GM13977 (cell line): ENCODE results near the gene DNMT3A.

Source experiments
- DNase-seq: peaks from one replicate; pipeline ENCODE4 v3.0.0; 2012; ENCODE audit warnings: low spot score
- in situ Hi-C: fragments of 300-500 bp; cut with MboI; formaldehyde crosslinking; loops from one replicate; pipeline ENCODE4 v1.12.0; 2022; ENCODE audit warnings: low sequenced_read_pairs, low pct_unique_long_range_greater_than_20kb, mixed read lengths, inconsistent platforms; ENCODE audit not compliant: unreplicated experiment
- TF ChIP-seq, protein P1 (sequence below): IDR thresholded peaks from 2 replicates; pipeline ENCODE4 v1.5.1; 2012; ENCODE audit warnings: mild to moderate bottlenecking, control low read depth; ENCODE audit not compliant: insufficient read depth; ENCODE audit errors: extremely low read depth, missing control alignments

Gene DNMT3A

DNA sequence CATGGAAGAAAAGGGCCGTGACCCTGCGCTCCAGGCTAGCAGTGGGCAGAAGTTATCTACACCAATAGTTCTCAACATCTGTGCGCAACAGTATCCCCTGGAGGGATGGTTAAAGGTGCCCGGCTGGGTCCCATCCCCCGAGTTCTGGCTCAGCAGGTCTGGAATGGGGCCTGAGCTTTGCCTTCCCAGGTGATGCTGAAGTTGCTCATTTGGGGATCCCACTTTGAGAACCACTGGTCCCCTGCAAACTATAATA, 31.1 kb downstream of the DNMT3A start:
- in situ Hi-C loops: no loop called here

DNA sequence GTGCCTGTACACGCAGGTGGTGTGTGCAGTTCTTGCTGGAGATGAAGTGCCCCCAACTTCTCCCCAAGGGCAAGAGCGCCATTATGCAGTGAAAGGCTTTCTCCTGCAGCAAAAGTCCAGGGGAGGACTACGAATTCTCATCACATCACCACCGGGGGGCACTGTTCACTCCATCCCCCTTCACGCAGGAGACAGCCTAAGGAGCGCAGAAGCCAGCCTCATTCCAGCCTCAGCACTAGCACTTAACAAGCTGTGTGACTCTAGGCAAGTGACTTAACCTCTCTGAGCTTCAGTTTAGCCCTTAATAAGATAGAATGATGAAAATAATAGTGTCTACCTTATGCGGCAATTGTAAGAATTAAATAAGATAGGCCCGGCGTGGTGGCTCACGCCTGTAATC, 32.3 kb downstream of the DNMT3A start:
- in situ Hi-C loops: no loop called here
- DNase-seq: peak; percentile 63

More for the DNA sequence above, 31.1 kb downstream of the DNMT3A start:
- no peak for DNase-seq
- TF ChIP-seq, protein P1, sequence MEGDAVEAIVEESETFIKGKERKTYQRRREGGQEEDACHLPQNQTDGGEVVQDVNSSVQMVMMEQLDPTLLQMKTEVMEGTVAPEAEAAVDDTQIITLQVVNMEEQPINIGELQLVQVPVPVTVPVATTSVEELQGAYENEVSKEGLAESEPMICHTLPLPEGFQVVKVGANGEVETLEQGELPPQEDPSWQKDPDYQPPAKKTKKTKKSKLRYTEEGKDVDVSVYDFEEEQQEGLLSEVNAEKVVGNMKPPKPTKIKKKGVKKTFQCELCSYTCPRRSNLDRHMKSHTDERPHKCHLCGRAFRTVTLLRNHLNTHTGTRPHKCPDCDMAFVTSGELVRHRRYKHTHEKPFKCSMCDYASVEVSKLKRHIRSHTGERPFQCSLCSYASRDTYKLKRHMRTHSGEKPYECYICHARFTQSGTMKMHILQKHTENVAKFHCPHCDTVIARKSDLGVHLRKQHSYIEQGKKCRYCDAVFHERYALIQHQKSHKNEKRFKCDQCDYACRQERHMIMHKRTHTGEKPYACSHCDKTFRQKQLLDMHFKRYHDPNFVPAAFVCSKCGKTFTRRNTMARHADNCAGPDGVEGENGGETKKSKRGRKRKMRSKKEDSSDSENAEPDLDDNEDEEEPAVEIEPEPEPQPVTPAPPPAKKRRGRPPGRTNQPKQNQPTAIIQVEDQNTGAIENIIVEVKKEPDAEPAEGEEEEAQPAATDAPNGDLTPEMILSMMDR: no peak

DNA sequence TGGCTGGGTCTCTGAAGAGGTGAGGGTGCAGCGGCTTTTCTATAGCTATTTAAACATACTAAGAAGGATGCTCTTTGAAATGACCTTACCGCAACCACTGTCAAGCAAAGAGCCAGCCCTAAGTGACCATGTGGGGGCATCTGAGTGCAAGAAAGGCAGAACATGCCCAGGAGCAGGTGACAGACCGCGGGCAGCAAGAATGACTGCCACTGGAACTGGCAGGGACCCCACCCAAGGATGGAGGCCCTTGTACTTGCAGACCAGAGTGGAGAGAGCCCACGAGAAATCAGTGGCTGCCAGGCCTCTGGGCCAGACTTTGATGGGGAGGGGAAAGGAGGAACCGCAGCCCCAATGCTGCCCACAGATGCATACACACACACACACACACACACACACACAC, 33.1 kb downstream of the DNMT3A start:
- TF ChIP-seq, protein P1: no peak
- DNase-seq: no peak
- in situ Hi-C loops: no loop called here

More for the DNA sequence above, 32.3 kb downstream of the DNMT3A start:
- TF ChIP-seq, protein P1: peak; percentile 63

DNA sequence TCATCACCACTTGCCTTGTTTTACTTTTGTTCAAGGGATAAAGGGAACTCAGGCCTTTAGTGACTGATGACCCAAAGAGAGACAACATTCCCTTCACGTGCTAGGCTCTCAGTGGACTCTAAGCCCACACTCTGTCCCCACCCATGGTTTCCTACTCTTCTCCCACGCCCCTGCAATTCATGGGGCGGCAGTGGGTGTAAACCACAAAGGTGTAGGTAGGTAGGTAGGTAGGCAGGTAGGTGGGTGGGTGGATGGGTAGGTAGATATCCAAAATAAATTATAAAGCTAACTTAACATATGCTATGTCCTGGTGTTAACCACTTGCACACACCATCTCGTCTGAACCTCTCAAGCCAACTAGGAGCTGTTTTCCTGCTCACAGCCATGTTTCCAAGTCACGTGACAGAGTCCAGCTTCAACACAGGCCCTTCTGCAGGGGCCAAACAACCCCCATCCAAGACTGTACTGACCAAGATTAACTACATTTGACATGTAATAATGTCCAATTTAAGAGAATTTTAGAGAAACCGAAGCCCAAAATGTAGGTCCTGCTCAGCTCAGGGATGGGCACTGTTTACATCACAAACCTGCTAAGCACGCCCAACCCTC, 33.7 kb downstream of the DNMT3A start:
- TF ChIP-seq, protein P1: no peak
- in situ Hi-C loops: no loop called here

DNA sequence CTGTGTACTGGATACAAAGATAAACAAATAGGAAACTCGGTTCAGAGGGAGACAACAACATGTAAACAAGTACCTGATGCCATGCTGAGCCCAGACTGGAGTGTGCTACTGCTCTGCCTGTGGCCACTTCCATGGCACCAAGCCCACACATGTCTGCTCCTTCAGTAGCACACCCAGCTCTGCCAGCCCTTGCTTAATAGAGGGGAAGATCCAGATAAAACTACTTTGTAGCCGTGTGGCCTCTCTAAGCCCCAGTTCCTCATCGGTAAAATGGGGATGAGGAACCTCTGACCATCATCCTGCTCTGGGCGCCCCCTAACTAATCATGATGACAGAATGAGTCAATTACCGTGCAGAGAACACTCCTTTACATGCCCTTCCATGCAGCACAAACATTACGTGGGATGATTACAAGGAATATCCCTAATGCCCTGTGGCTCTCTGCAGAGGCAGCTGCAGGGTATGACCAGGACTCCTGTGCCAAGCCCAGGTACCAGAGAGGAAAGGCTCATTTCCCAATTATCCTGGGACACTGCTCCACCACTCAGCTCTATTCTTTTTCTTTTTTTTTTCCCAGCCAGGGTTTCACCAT, 34.9 kb downstream of the DNMT3A start:
- in situ Hi-C loops: no loop called here
- DNase-seq: no peak
- TF ChIP-seq, protein P1: no peak

More for the DNA sequence above, 33.7 kb downstream of the DNMT3A start:
- DNase-seq: no peak

DNA sequence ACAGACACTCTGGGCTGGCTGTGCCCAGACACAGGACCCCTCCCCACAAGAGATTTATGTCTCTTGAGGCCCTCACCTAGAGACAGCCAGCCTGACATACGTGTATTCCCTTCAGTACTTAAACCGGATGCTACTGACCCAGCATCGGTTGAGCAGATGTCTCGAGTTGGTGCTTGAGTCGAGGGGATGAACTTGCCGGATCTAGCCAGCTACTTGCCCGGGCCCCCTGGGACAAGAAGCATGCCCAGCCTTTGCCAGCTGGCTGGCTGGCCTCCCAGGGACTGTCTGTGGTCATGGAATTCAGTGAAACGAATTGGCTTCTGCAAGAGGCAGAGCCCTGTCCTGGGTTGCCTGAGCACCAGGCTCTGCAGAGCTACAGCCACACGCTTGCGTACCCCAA, 36.0 kb downstream of the DNMT3A start:
- in situ Hi-C loops: no loop called here
- TF ChIP-seq, protein P1: no peak
- no peak for DNase-seq
